KBM-7 (cell line): ENCODE results near the gene HHATL.

Experiments
- DNase-seq: peaks from one replicate; pipeline ENCODE4 v3.0.0-alpha.2; 2015
- in situ Hi-C: fragments of 300-500 bp; cut with MboI; formaldehyde crosslinking; loops from 2 replicates; pipeline ENCODE4 v1.14.3; 2020; ENCODE audit warnings: low sequenced_read_pairs, low pct_unique_long_range_greater_than_20kb, mixed read lengths

HHATL gene

GRCh38 chr3:42649006-42649405 lies 53.6 kb downstream of the HHATL start:
- no peak for DNase-seq
- in situ Hi-C loops: no loop called here

DNA sequence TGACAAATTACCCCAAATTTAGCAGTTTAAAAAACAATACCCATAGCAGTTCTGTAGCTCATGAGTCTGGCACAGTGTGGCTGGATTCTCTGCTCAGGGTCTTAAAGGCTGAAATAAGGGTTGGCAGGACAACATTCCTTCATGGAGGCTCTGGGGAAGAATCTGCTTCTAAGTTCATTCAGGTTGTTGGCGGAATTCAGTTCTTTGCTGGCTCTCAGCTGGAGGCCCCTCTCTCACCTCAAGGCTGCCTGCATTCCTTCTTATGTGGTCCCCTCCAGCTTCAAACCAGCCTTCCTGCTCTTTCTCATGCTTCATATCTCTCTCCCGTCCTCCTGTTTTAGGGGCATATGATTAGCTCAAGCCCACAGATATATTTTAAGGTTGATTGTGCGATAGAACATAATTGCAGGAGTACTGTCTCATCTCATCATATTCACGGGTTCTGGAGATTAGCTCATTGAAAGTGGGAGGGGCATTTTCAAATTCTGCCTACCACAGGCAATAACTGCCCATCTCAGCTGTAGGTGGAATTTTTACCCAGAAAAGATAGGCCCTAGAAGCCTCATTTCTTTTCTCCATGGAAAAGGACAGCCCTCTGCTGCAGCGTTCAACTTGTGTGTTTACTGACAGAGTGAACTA lies 54.7 kb downstream of the HHATL start:
- no peak for DNase-seq
- in situ Hi-C loops: no loop called here
